Astrocyte (in vitro differentiated cells and primary cell): Measurements from ENCODE around the gene DHRS7B. TPM values are rescaled to one million over a fixed set of nuclear protein-coding genes. Genes with fewer than 3 reads are reported as not detected.
A peak's percentile ranks its signal among the peaks of the same experiment; 100 is the strongest.

Experiments used
- DNase-seq: peaks from one replicate; pipeline ENCODE4 v3.0.0-alpha.2; 2010; ENCODE audit warnings: low read depth
- FAIRE-seq: peaks from 2 replicates; lab custom pipeline; 2011; peaks lifted over from hg19 to GRCh38; lab: Jason Lieb, UNC
- H2AFZ ChIP-seq: 2 replicates; pipeline ENCODE4 v1.6.0; 2012; ENCODE audit warnings: low read depth, low read length, inconsistent platforms
- H3K27ac ChIP-seq: 2 replicates; pipeline ENCODE4 v1.5.1; 2011; ENCODE audit warnings: low read depth, low read length, inconsistent platforms
- H3K27me3 ChIP-seq: 2 replicates; pipeline ENCODE4 v1.6.0; 2011; ENCODE audit warnings: low read length, inconsistent platforms; ENCODE audit not compliant: insufficient read depth
- H3K36me3 ChIP-seq: 2 replicates; pipeline ENCODE4 v1.5.1; 2011; ENCODE audit warnings: low read length, inconsistent platforms; ENCODE audit not compliant: insufficient read depth
- H3K4me1 ChIP-seq: 2 replicates; pipeline ENCODE4 v1.5.1; 2011; ENCODE audit warnings: low read length, inconsistent platforms; ENCODE audit not compliant: insufficient read depth
- H3K4me2 ChIP-seq: 2 replicates; pipeline ENCODE4 v1.6.0; 2012; ENCODE audit warnings: low read length, inconsistent platforms
- H3K4me3 ChIP-seq: 2 replicates; pipeline ENCODE4 v1.5.1; 2011; ENCODE audit warnings: low read depth, mild to moderate bottlenecking, low read length, inconsistent platforms; ENCODE audit not compliant: insufficient read depth
- H3K79me2 ChIP-seq: 2 replicates; pipeline ENCODE4 v1.6.0; 2012; ENCODE audit warnings: mild to moderate bottlenecking, low read length, inconsistent platforms; ENCODE audit not compliant: insufficient read depth
- H3K9ac ChIP-seq: 2 replicates; pipeline ENCODE4 v1.6.0; 2012; ENCODE audit warnings: mild to moderate bottlenecking, low read length, inconsistent platforms
- H3K9me3 ChIP-seq: 2 replicates; pipeline ENCODE4 v1.5.1; 2012; ENCODE audit warnings: low read depth, mild to moderate bottlenecking, low read length, inconsistent platforms; ENCODE audit not compliant: insufficient read depth
- H4K20me1 ChIP-seq: 2 replicates; pipeline ENCODE4 v1.6.0; 2012; ENCODE audit warnings: low read length, inconsistent platforms; ENCODE audit not compliant: insufficient read depth
- H3K27ac Mint-ChIP-seq: one replicate; pipeline ENCODE4 v1.8.0; 2021; ENCODE audit warnings: mild to moderate bottlenecking, mixed read lengths; ENCODE audit not compliant: unreplicated experiment
- H3K27me3 Mint-ChIP-seq: one replicate; pipeline ENCODE4 v1.8.0; 2021; ENCODE audit warnings: low read depth, mixed read lengths; ENCODE audit not compliant: unreplicated experiment
- H3K36me3 Mint-ChIP-seq: one replicate; pipeline ENCODE4 v1.8.0; 2021; ENCODE audit warnings: low read depth, mixed read lengths; ENCODE audit not compliant: unreplicated experiment
- H3K4me1 Mint-ChIP-seq: one replicate; pipeline ENCODE4 v1.8.0; 2021; ENCODE audit warnings: low read depth, mixed read lengths; ENCODE audit not compliant: unreplicated experiment
- H3K4me3 Mint-ChIP-seq: one replicate; pipeline ENCODE4 v1.8.0; 2021; ENCODE audit warnings: mild to moderate bottlenecking, moderate library complexity, mixed read lengths; ENCODE audit not compliant: unreplicated experiment
- H3K9me3 Mint-ChIP-seq: one replicate; pipeline ENCODE4 v1.8.0; 2021; ENCODE audit warnings: mild to moderate bottlenecking, mixed read lengths; ENCODE audit not compliant: unreplicated experiment
- EZH2 ChIP-seq: IDR thresholded peaks from 2 replicates; pipeline ENCODE4 v1.6.1; 2012; ENCODE audit warnings: mild to moderate bottlenecking, low read length, inconsistent platforms; ENCODE audit not compliant: insufficient read depth
- total RNA-seq: library from RNA; stranded (reverse); gene quantifications from 2 replicates; pipeline ENCODE4 v1.2.1, GENCODE V29; 2021
- TF ChIP-seq, protein P1 (sequence below): IDR thresholded peaks from 2 replicates; pipeline ENCODE4 v1.5.1; 2011; ENCODE audit warnings: low read depth, mild to moderate bottlenecking, inconsistent platforms, low read length, moderate library complexity; ENCODE audit not compliant: insufficient read depth

DHRS7B gene
- total RNA-seq, 1 donor from 2014 or later, result 15.5 TPM

DNA sequence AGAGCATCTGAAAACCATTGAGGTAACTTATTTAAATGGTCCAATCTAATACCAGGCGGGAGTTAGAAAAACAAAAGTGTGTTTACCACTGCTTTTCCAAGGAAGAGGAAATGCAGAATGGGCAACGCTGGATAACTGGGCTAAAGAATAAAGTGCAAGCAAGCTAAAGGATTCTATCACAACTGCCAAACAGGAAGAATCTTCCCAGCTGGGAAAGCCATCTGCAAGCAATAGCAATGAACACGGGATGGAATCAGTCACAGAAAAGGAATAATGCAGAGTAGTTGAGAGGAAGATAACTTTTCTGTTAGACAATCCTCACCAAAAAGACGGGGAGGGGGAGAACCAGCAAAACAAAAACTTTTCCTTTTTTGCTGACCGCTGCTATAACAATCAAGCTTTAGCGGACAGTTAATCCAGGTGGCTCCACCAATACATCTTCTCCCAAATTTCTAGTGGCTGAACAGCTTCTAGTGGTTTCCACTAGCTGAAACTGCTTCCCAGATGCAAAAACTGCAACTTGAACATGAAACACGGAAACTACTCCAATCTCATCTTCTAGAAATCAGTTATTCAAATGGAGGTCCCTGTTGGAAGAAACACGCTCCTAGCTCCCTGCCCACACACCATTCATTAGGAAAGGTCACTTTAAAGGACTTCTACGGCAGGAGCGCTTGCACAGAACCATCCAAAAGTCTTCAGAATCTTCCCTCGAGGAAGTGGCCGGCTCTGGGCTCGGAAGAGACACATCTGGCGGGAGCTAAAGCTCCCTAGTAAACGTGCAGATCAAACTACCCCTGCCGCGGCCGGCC lies 86.3 kb downstream of the DHRS7B start:
- H3K4me3 ChIP-seq, result peak overlapping the region; percentile 74
- H2AFZ ChIP-seq, result no peak overlapping the region
- peak overlapping the region; percentile 94 for H3K27ac ChIP-seq
- peaks cover 92% of the 10 kb centered on the region for H3K79me2 ChIP-seq
- H3K9ac ChIP-seq, result peak overlapping the region; percentile 99
- no peak for FAIRE-seq
- H3K27me3 ChIP-seq, result no peaks in the 10 kb centered on the region
- TF ChIP-seq EZH2, result no peak
- TF ChIP-seq, protein P1, sequence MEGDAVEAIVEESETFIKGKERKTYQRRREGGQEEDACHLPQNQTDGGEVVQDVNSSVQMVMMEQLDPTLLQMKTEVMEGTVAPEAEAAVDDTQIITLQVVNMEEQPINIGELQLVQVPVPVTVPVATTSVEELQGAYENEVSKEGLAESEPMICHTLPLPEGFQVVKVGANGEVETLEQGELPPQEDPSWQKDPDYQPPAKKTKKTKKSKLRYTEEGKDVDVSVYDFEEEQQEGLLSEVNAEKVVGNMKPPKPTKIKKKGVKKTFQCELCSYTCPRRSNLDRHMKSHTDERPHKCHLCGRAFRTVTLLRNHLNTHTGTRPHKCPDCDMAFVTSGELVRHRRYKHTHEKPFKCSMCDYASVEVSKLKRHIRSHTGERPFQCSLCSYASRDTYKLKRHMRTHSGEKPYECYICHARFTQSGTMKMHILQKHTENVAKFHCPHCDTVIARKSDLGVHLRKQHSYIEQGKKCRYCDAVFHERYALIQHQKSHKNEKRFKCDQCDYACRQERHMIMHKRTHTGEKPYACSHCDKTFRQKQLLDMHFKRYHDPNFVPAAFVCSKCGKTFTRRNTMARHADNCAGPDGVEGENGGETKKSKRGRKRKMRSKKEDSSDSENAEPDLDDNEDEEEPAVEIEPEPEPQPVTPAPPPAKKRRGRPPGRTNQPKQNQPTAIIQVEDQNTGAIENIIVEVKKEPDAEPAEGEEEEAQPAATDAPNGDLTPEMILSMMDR, result no peak
- Mint-ChIP-seq H3K9me3 (no peaks in the 10 kb centered on the region), H3K27me3 (no peaks in the 10 kb centered on the region), H3K4me3 (peak overlapping the region; percentile 97), H3K27ac (peak overlapping the region; percentile 83), H3K4me1 (peaks cover 23% of the 10 kb centered on the region), H3K36me3 (peaks cover 13% of the 10 kb centered on the region)
- peaks cover 57% of the 10 kb centered on the region for H4K20me1 ChIP-seq
- H3K4me2 ChIP-seq, result peak overlapping the region; percentile 90
- no peaks in the 10 kb centered on the region for H3K9me3 ChIP-seq
- no peak for DNase-seq
- H3K4me1 ChIP-seq, result peaks cover 22% of the 10 kb centered on the region
- H3K36me3 ChIP-seq, result peaks cover 2% of the 10 kb centered on the region

DNA sequence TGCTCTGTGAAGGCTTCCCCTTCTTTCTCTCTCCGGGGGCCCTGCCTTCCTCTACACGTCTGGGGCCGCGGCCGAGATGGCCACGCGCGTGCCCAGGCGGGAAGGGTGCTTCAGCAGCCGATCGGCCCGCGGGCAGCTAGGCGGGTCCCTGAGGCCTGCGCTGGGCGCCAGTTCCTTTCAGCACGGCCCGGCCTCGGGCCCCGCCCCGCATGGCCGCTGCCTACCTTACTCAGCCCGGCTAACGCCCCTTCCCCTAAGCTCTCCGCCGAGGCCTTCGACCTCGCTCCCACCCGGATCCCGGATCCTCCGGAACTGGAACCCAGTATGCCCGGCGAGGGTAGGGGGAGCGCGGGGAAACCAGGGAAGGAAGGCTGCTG lies 86.9 kb downstream of the DHRS7B start:
- no peaks in the 10 kb centered on the region for H3K9me3 Mint-ChIP-seq
- H3K27me3 Mint-ChIP-seq, result no peaks in the 10 kb centered on the region
- Histone ChIP-seq H3K4me2 (peak overlapping the region; percentile 90), H3K9ac (peak overlapping the region; percentile 99), H4K20me1 (peaks cover 56% of the 10 kb centered on the region), H3K36me3 (peaks cover 2% of the 10 kb centered on the region), H3K4me1 (peaks cover 22% of the 10 kb centered on the region), H3K9me3 (no peaks in the 10 kb centered on the region), H3K27ac (peak overlapping the region; percentile 94), H3K4me3 (peak overlapping the region; percentile 74), H2AFZ (peak overlapping the region; percentile 90), H3K27me3 (no peaks in the 10 kb centered on the region), H3K79me2 (peaks cover 92% of the 10 kb centered on the region)
- H3K4me1 Mint-ChIP-seq, result peaks cover 23% of the 10 kb centered on the region
- FAIRE-seq (no peak), DNase-seq (peak; percentile 20)
- peak overlapping the region; percentile 97 for H3K4me3 Mint-ChIP-seq
- H3K36me3 Mint-ChIP-seq, result peaks cover 13% of the 10 kb centered on the region
- TF ChIP-seq EZH2, result no peak
- TF ChIP-seq, protein P1, result no peak
- no peak overlapping the region for H3K27ac Mint-ChIP-seq
